ENCODE results near the gene DACT3.

DACT3 gene

GRCh38 chr19:46609511-46610412 lies 51.2 kb downstream of the DACT3 start:
- DNase-seq: no peak

- no peak for DNase-seq
Observed at GRCh38 chr19:46608581-46609345, 52.2 kb downstream of the DACT3 start.

- DNase-seq: no peak
Observed at GRCh38 chr19:46608178-46608577, 52.8 kb downstream of the DACT3 start.

GRCh38 chr19:46607448-46607841 lies 53.5 kb downstream of the DACT3 start:
- DNase-seq: no peak

DNA sequence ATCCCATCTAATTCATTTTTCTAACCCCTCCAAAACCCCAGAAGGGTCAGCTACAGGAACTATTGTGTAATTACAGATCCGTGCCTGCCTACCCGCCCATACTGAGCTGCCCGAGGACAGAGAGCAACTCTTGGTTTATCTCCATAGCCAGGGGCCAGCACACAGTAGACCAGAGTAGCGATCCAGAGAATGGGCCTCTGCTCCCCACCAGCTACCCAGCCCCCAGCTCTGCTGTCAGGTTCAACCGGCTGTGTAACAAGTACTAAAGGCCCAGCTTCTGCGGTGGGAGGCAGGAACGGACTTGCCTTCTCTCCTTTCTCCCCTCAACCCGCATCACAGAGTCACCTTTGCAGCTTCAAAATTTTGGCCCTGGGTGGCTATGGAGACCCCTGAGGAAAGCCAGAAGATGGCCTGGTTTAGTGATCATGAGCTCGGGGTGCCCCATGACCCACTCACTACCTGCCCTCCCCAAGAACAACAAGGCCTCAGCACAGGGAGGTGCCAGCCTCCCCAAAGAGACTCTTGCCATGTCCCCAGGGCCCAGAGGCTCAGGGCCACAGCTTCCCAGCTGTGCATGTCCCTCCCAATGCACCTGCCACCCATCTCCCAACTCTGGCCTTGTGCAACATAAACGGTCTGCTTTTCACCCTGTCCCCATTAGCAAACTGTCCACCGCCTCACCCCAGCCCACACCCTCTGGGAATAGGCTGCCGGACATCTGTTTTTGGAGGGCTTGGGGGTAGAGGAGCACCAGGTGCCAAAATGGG lies 54.1 kb downstream of the DACT3 start:
- DNase-seq: no peak

DNA sequence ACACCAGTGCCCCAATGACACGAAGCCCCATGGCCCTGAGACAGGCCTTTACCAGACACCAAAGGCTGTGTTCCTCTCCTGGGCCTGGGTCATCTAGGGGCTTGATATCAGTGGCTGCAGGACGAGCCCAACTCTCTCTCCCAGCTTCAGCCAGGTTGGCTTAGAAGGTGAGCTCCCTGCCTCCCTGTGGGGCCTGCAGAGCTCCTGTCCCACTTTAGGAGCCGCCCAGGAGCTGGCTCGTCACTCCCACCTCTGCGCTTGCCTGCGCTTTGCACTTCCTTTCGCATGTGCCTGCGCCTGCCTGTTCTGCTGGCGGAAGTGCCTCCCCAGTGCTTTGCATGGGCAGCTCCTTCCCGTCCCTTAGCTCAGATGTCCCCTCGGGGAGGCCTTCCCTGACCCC lies 55.0 kb downstream of the DACT3 start:
- DNase-seq: no peak

- no peak for DNase-seq
Observed at GRCh38 chr19:46605356-46605821, 55.6 kb downstream of the DACT3 start.

GRCh38 chr19:46604781-46605355 lies 56.1 kb downstream of the DACT3 start:
- DNase-seq: no peak

GRCh38 chr19:46603752-46604231 lies 57.2 kb downstream of the DACT3 start:
- DNase-seq: no peak

GRCh38 chr19:46603195-46603637 lies 57.8 kb downstream of the DACT3 start:
- DNase-seq: no peak

DNA sequence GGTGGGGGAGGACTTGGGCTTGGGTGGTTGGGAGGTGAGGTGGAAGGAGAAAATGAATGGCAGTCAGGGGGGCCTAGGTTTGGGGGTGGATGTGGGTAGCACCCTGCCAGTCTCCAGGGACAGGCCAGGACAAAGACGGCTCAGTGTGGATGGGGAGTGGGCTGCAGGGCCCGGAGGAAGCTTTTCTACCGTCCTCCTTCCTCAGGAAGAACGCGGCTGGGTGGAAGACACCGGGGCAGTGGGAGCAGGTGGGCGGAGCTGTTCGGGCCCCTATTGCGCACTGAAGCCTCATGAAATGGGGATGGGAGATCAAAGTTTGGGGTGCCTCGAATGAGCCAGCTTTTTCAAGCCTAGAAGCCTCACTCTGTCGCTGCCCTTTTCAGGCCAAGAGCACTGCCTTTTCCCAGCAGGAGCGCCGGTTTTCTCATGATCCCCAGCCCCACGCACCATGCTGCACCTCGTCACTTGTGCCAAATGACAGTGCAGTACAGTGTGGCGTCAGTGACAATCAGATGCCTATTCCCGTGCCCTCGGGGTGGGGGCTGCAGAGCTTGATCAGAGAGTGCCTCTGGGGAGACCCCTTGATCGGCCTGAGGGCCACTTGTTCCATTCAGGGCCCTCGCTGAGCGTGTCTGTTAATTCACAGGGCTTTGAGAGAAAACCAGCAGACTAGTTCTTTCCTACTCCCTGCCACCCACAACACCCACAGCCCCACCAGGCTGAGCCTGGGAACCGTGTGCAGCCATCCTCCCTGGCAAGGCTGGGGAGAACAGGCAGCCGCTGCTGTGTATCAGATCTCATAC lies 58.4 kb downstream of the DACT3 start:
- peak; percentile 58 for DNase-seq

DNA sequence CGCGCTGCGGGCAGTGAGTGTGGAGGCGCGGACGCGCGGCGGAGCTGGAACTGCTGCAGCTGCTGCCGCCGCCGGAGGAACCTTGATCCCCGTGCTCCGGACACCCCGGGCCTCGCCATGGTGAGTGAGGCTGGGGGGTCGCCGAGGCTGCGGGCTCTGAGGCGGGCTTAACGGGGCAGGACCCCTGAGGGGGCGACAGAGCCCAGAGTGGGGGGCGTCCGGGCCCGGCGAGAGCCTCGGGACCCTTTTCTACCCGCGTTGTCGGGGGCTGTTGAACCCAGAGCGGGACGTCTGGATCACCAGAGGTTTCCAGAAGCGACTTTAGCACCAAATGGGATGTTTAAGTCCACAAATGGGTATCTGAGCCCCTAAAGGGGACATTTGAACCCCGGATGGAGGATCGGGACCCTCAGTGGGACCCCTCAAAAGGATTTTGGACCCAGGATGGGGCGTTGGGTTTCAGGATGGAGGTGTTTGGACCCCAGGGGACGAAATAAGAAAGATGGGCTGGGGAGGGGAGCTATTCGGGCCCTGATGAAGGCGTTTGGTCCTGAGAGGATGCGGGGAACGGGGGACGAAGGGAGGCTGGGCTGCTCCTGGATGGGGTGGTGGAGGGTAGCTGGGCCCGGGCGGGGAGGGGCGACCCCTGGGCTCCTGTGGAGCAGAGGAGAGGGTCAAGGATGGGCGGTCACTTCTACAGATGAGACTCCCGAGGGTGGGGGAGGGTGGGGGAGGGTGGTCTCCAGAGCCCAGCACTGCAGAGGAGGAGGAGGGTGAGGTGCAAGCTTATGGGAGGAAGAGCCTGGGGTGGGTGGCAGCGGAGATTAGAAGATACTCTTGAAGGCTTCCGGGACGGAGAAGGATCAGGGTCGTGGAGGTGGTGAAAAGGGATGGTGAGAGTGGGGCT lies 59.4 kb downstream of the DACT3 start, which contains the start of gene CALM3:
Gene CALM3, plus strand, starts transcription at position 13 of the 907 bp plus-strand sequence. Its CDS starts 105 bp downstream, at position 118.
- DNase-seq: no peak

DNA sequence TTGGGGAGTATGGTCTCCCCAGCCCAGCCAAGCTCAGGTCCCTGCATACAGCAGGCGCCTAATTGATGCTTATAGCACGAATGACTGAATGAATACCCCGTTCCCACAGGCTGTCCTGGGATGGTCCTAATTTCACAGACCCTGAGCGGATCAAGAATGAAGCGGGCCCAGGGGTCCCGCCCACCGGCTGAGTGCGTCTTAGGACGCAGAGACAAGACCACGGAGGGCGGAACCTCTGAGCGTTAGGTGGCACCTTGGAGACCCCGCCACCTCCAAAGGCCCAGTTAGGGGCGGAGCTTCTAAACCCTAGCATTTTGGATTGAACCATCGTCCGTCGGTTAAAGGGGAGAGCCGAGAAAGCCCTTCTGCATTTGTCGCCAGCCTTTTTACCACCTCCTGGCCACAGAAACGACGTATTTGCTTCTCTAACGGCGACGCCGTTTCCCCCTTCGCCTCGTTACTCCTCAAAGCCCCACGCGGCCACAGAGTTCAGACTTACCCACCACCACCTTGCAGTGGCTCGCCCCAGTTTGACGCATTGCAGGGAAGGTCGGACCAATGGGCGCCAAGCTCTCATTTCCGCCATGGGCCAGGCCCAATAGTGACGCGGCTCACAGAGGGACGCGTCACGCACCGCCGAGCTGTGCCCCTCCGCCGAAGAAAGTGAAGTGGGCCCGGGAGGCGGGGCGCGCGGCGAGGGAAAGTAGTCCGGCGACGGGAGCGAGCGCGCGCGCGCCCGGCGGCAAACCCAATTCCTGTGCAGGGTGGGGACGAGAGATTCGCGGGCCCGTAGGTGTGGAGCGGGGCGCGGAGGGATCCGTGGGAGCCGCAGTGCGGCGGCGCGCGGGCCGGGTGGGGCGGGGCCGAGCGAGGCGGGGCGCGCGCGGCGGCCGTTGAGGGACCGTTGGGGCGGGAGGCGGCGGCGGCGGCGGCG lies 60.3 kb downstream of the DACT3 start:
- DNase-seq: peak; percentile 96

DNA sequence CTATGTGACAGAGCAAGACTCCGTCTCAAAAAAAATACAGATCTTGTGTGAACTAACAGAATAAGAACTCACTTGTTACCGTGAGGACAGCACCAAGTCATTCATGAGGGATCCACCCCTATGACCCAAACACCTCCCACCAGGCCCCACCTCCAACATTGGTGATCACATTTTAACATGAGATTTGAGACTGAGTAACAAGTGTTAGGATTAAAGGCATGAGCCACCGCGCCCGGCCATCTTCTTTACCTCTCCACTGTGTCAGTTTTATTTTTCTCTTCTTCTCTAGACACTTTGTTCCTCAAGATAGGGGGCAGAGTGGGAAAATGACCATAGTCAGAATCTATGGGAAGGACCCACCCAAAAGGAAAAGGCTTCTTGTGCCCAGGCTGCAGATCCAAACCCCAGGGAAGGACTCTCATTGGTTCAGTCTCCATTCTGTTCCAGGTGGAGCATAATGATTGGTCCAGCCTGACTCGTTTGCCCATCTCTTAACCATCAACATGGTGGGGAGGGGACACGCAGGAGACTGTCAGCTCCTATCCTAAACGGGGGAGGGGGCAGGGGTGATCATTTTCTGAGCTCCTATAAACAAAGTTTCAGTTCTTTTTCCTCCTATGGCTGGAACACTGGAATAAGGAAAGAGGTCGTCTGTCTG lies 61.1 kb downstream of the DACT3 start:
- no peak for DNase-seq

GRCh38 chr19:46598372-46598917 lies 62.5 kb downstream of the DACT3 start:
- no peak for DNase-seq

All from activated CD8-positive, alpha-beta memory T cell treated with anti-CD3 and anti-CD28 coated beads, Interleukin-2, amount 50 U/mL, for 4 hours (primary cell).